H9 (cell line): ENCODE measurements around the gene MBNL1. TPM values are rescaled to one million over a fixed set of nuclear protein-coding genes. Genes with fewer than 3 reads are reported as not detected.

Source experiments
- DNase-seq: peaks from one replicate; pipeline ENCODE4 v3.0.0-alpha.2; 2017
- H2AFZ ChIP-seq: one replicate; pipeline ENCODE4 v1.6.1; 2013; ENCODE audit warnings: mild to moderate bottlenecking, low read length, control low read depth, moderate library complexity
- H2AK5ac ChIP-seq: 2 replicates; pipeline ENCODE4 v1.6.1; 2013; ENCODE audit warnings: low read length, control low read depth, mixed read lengths; ENCODE audit not compliant: insufficient read length
- H2BK120ac ChIP-seq: one replicate; pipeline ENCODE4 v1.6.1; 2013; ENCODE audit warnings: low read depth, mild to moderate bottlenecking, low read length, control low read depth, inconsistent platforms; ENCODE audit not compliant: poor library complexity, severe bottlenecking
- H2BK12ac ChIP-seq: 2 replicates; pipeline ENCODE4 v1.6.1; 2013; ENCODE audit warnings: low read length, control low read depth, mixed read lengths, low read depth; ENCODE audit not compliant: insufficient read length
- H2BK15ac ChIP-seq: 2 replicates; pipeline ENCODE4 v1.6.1; 2013; ENCODE audit warnings: low read depth, low read length, control low read depth
- H2BK20ac ChIP-seq: one replicate; pipeline ENCODE4 v1.6.1; 2013; ENCODE audit warnings: low read depth, mild to moderate bottlenecking, low read length, control low read depth, inconsistent platforms; ENCODE audit not compliant: poor library complexity, severe bottlenecking
- H2BK5ac ChIP-seq: 2 replicates; pipeline ENCODE4 v1.6.1; 2013; ENCODE audit warnings: low read length, control low read depth, mixed read lengths; ENCODE audit not compliant: insufficient read length
- H3K14ac ChIP-seq: 2 replicates; pipeline ENCODE4 v1.6.1; 2013; ENCODE audit warnings: low read length, control low read depth; ENCODE audit not compliant: insufficient read depth
- H3K18ac ChIP-seq: 2 replicates; pipeline ENCODE4 v1.6.1; 2013; ENCODE audit warnings: low read depth, mild to moderate bottlenecking, mixed read lengths, low read length, control low read depth; ENCODE audit not compliant: insufficient read length
- H3K23ac ChIP-seq: 2 replicates; pipeline ENCODE4 v1.6.1; 2013; ENCODE audit warnings: low read length, control low read depth, mixed read lengths, low read depth; ENCODE audit not compliant: insufficient read length
- H3K23me2 ChIP-seq: 2 replicates; pipeline ENCODE4 v1.6.1; 2013; ENCODE audit warnings: low read depth, mild to moderate bottlenecking, mixed read lengths, low read length, control low read depth; ENCODE audit not compliant: insufficient read length, poor library complexity, severe bottlenecking
- H3K27ac ChIP-seq: 2 replicates; pipeline ENCODE4 v1.5.1; 2013; ENCODE audit warnings: low read length, control low read depth, mixed read lengths, low read depth; ENCODE audit not compliant: insufficient read length
- H3K27me3 ChIP-seq: 2 replicates; pipeline ENCODE4 v1.6.1; 2013; ENCODE audit warnings: low read length, control low read depth, inconsistent platforms; ENCODE audit not compliant: insufficient read depth
- H3K4ac ChIP-seq: 2 replicates; pipeline ENCODE4 v1.6.1; 2013; ENCODE audit warnings: low read depth, mild to moderate bottlenecking, control low read depth, inconsistent platforms, low read length, moderate library complexity
- H3K4me1 ChIP-seq: 2 replicates; pipeline ENCODE4 v1.6.1; 2013; ENCODE audit warnings: low read length, control low read depth, inconsistent platforms; ENCODE audit not compliant: insufficient read depth
- H3K4me2 ChIP-seq: 2 replicates; pipeline ENCODE4 v1.6.1; 2013; ENCODE audit warnings: low read length, control low read depth, mixed read lengths; ENCODE audit not compliant: insufficient read length, insufficient read depth
- H3K56ac ChIP-seq: 2 replicates; pipeline ENCODE4 v1.6.1; 2013; ENCODE audit warnings: low read depth, mild to moderate bottlenecking, mixed read lengths, low read length, control low read depth; ENCODE audit not compliant: insufficient read length
- H3K79me1 ChIP-seq: 2 replicates; pipeline ENCODE4 v1.6.1; 2013; ENCODE audit warnings: low read depth, mild to moderate bottlenecking, moderate library complexity, low read length, control low read depth, inconsistent platforms; ENCODE audit not compliant: insufficient read depth, poor library complexity, severe bottlenecking
- H3K79me2 ChIP-seq: 2 replicates; pipeline ENCODE4 v1.6.1; 2013; ENCODE audit warnings: low read length, control low read depth, inconsistent platforms; ENCODE audit not compliant: insufficient read depth
- H3K9ac ChIP-seq: 2 replicates; pipeline ENCODE4 v1.6.1; 2013; ENCODE audit warnings: low read length, control low read depth, mixed read lengths; ENCODE audit not compliant: insufficient read length; ENCODE audit errors: extremely low read depth
- H3K9me3 ChIP-seq: one replicate; pipeline ENCODE4 v1.6.1; 2013; ENCODE audit warnings: low read depth, low read length, inconsistent platforms; ENCODE audit not compliant: control insufficient read depth
- H3T11ph ChIP-seq: one replicate; pipeline ENCODE4 v1.6.1; 2013; ENCODE audit warnings: mild to moderate bottlenecking, low read length, control low read depth, inconsistent platforms
- H4K20me1 ChIP-seq: one replicate; pipeline ENCODE4 v1.6.1; 2013; ENCODE audit not compliant: control insufficient read depth, insufficient read length, insufficient read depth
- H4K5ac ChIP-seq: 2 replicates; pipeline ENCODE4 v1.6.1; 2013; ENCODE audit warnings: low read depth, mild to moderate bottlenecking, mixed read lengths, low read length, control low read depth; ENCODE audit not compliant: insufficient read length
- H4K8ac ChIP-seq: replicated peaks from 2 replicates; pipeline ENCODE4 v1.6.1; 2013; ENCODE audit warnings: low read length, control low read depth, mixed read lengths, low read depth; ENCODE audit not compliant: insufficient read length
- H4K91ac ChIP-seq: 2 replicates; pipeline ENCODE4 v1.6.1; 2013; ENCODE audit warnings: low read depth, mild to moderate bottlenecking, moderate library complexity, mixed read lengths, low read length, control low read depth; ENCODE audit not compliant: insufficient read length
- H3K27ac Mint-ChIP-seq, 3 experiments: 2 replicates in 2 of 3; 3 replicates in 1 of 3; pipeline ENCODE4 v1.8.0; 2020 to 2021; ENCODE audit warnings: mixed read lengths in 3 of 3, mild to moderate bottlenecking in 1 of 3, moderate library complexity in 1 of 3
- H3K27me3 Mint-ChIP-seq: 2 replicates; pipeline ENCODE4 v1.8.0; 2021; ENCODE audit warnings: low read depth, mild to moderate bottlenecking, moderate library complexity, mixed read lengths
- H3K36me3 Mint-ChIP-seq, 3 experiments: 2 replicates in 2 of 3; 3 replicates in 1 of 3; pipeline ENCODE4 v1.8.0; 2020 to 2021; ENCODE audit warnings: low read depth in 3 of 3, mixed read lengths in 3 of 3; ENCODE audit not compliant: insufficient read depth in 1 of 3
- H3K4me1 Mint-ChIP-seq, 2 experiments: 2 replicates each; pipeline ENCODE4 v1.8.0; 2020; ENCODE audit warnings: mixed read lengths in 2 of 2
- H3K4me3 Mint-ChIP-seq, 2 experiments: 2 replicates in 1 of 2; 3 replicates in 1 of 2; pipeline ENCODE4 v1.8.0; 2020 to 2021; ENCODE audit warnings: mild to moderate bottlenecking in 2 of 2, mixed read lengths in 2 of 2, moderate library complexity in 1 of 2
- H3K9me3 Mint-ChIP-seq, 2 experiments: 2 replicates in 1 of 2; 3 replicates in 1 of 2; pipeline ENCODE4 v1.8.0; 2020; ENCODE audit warnings: mild to moderate bottlenecking in 2 of 2, mixed read lengths in 2 of 2, moderate library complexity in 1 of 2
- CTCF ChIP-seq: fragments of 200-600 bp; sonication (generic); conservative IDR thresholded peaks from 3 replicates; pipeline ENCODE4 v1.8.0; 2021; ENCODE audit warnings: antibody characterized with exemption, mild to moderate bottlenecking
- WGBS: extraction: QIAGEN DNeasy Blood & Tissue Kit; methylation state at CpG from one replicate; pipeline ENCODE4 v1.1.7; 2013; ENCODE audit warnings: missing lambda C conversion rate, low lambda C conversion rate, mixed read lengths; ENCODE audit not compliant: insufficient read length; ENCODE audit errors: extremely low coverage; 5-methylcytosine and 5-hydroxymethylcytosine counted together
- total RNA-seq: library from RNA; stranded (reverse); gene quantifications from 2 replicates; pipeline ENCODE4 v1.2.1, GENCODE V29; 2021

The MBNL1 gene
- total RNA-seq, 1 experiment from 2014 or later: 14.9 TPM

- DNase-seq: no peak
- peaks cover 10% of the 10 kb centered on the region in 2 experiments for H3K9me3 Mint-ChIP-seq
Observed at GRCh38 chr3:152474585-152474984, 205.9 kb downstream of the MBNL1 start.

More at GRCh38 chr3:152474585-152474984, 205.9 kb downstream of the MBNL1 start:
- Histone ChIP-seq H4K91ac (no peak overlapping the region), H3T11ph (no peak overlapping the region), H4K8ac (no peak overlapping the region), H3K79me1 (no peaks in the 10 kb centered on the region), H3K14ac (no peak overlapping the region), H3K23ac (no peak overlapping the region), H2BK12ac (no peak overlapping the region), H2BK120ac (no peak overlapping the region), H3K18ac (no peak overlapping the region), H3K4me1 (peaks cover 3% of the 10 kb centered on the region; the same call in 1 of the 2 replicates), H2BK15ac (no peak overlapping the region), H2AK5ac (no peak overlapping the region), H3K23me2 (no peaks in the 10 kb centered on the region), H3K79me2 (no peaks in the 10 kb centered on the region), H3K27me3 (no peaks in the 10 kb centered on the region), H3K9me3 (no peaks in the 10 kb centered on the region), H2BK5ac (no peak overlapping the region), H3K4ac (no peak overlapping the region), H2BK20ac (no peak overlapping the region), H3K4me2 (no peak overlapping the region), H3K27ac (no peak overlapping the region), H2AFZ (no peak overlapping the region), H4K5ac (no peak overlapping the region), H4K20me1 (no peaks in the 10 kb centered on the region), H3K56ac (no peak overlapping the region), H3K9ac (no peak overlapping the region)
- TF ChIP-seq CTCF: peak; percentile 76
- H3K36me3 Mint-ChIP-seq: peaks cover 0 to 10% (median 0%) of the 10 kb centered on the region in 3 experiments; a peak in 2 of 7 replicates
- H3K4me1 Mint-ChIP-seq: peaks cover 5 to 8% of the 10 kb centered on the region in 2 experiments
- H3K4me3 Mint-ChIP-seq: no peak overlapping the region
- H3K27me3 Mint-ChIP-seq: no peaks in the 10 kb centered on the region
- H3K27ac Mint-ChIP-seq: no peak overlapping the region
- WGBS: no CpG with 5 or more reads among the region's 2 CpGs
